HG03159 (cell line): ENCODE measurements around the gene PDE4B.
A peak's percentile ranks its signal among the peaks of the same experiment; 100 is the strongest.
"Not testable (repeated sequence)": the region's sequence is repeated elsewhere in the genome, so short reads cannot be mapped to it uniquely, and the experiment has no call there.

Source experiments
- ATAC-seq: cut with Tn5 transposase; IDR thresholded peaks from one replicate; pipeline ENCODE4 v1.9.1; 2021; ENCODE audit warnings: mild to moderate bottlenecking, moderate library complexity; ENCODE audit not compliant: unreplicated experiment

PDE4B gene

GRCh38 chr1:66043186-66043585 lies 250.5 kb downstream of the PDE4B start:
- ATAC-seq: no peak

GRCh38 chr1:66044912-66045311 lies 252.2 kb downstream of the PDE4B start:
- ATAC-seq: no peak

GRCh38 chr1:66046415-66046814 lies 253.7 kb downstream of the PDE4B start:
- ATAC-seq: no peak

GRCh38 chr1:66048011-66048410 lies 255.3 kb downstream of the PDE4B start:
- no peak for ATAC-seq

GRCh38 chr1:66050123-66050522 lies 257.4 kb downstream of the PDE4B start:
- ATAC-seq: no peak

GRCh38 chr1:66050633-66051032 lies 257.9 kb downstream of the PDE4B start:
- ATAC-seq: no peak

- ATAC-seq: no peak
Measured at GRCh38 chr1:66055092-66055491, 262.4 kb downstream of the PDE4B start.

GRCh38 chr1:66057448-66057847 lies 264.8 kb downstream of the PDE4B start:
- ATAC-seq: not testable (repeated sequence)

GRCh38 chr1:66058558-66058957 lies 265.9 kb downstream of the PDE4B start:
- ATAC-seq: no peak

GRCh38 chr1:66067219-66067618 lies 274.5 kb downstream of the PDE4B start:
- not testable (repeated sequence) for ATAC-seq

- no peak for ATAC-seq
Measured at GRCh38 chr1:66069976-66070876, 277.5 kb downstream of the PDE4B start.

- ATAC-seq: no peak
Measured at GRCh38 chr1:66073388-66073787, 280.7 kb downstream of the PDE4B start.

GRCh38 chr1:66074147-66074546 lies 281.5 kb downstream of the PDE4B start:
- ATAC-seq: no peak

- ATAC-seq: no peak
Measured at GRCh38 chr1:66078412-66078811, 285.7 kb downstream of the PDE4B start.

GRCh38 chr1:66083003-66083402 lies 290.3 kb downstream of the PDE4B start:
- no peak for ATAC-seq

GRCh38 chr1:66084442-66084841 lies 291.7 kb downstream of the PDE4B start:
- peak; percentile 71 for ATAC-seq

GRCh38 chr1:66085600-66085999 lies 292.9 kb downstream of the PDE4B start:
- ATAC-seq: no peak

GRCh38 chr1:66088787-66089186 lies 296.1 kb downstream of the PDE4B start:
- no peak for ATAC-seq

- ATAC-seq: no peak
Measured at GRCh38 chr1:66090859-66091457, 298.3 kb downstream of the PDE4B start.

GRCh38 chr1:66095190-66095589 lies 302.5 kb downstream of the PDE4B start:
- no peak for ATAC-seq

GRCh38 chr1:66100959-66101358 lies 308.3 kb downstream of the PDE4B start:
- ATAC-seq: not testable (repeated sequence)

- ATAC-seq: not testable (repeated sequence)
Measured at GRCh38 chr1:66104076-66104475, 311.4 kb downstream of the PDE4B start.
